Keratinocyte (primary cell): ENCODE data around the gene POLE4. TPM values are rescaled to one million over a fixed set of nuclear protein-coding genes. Genes with fewer than 3 reads are reported as not detected.

Experiments
- DNase-seq: peaks from one replicate; pipeline ENCODE4 v3.0.0-alpha.2; 2011; ENCODE audit warnings: low read depth, missing footprints, low spot score
- FAIRE-seq: peaks from 2 replicates; lab custom pipeline; 2011; peaks lifted over from hg19 to GRCh38; lab: Jason Lieb, UNC
- H2AFZ ChIP-seq: 2 replicates; pipeline ENCODE4 v1.6.0; 2012; ENCODE audit warnings: low read length, control low read depth, inconsistent platforms; ENCODE audit not compliant: control insufficient read depth
- H3K27ac ChIP-seq: 2 replicates; pipeline ENCODE4 v1.5.1; 2011; ENCODE audit warnings: low read length; ENCODE audit not compliant: control insufficient read depth, insufficient read depth
- H3K27me3 ChIP-seq: 3 replicates; pipeline ENCODE4 v1.6.0; 2011; ENCODE audit warnings: low read length; ENCODE audit not compliant: control insufficient read depth, insufficient read depth; ENCODE audit errors: extremely low read depth
- H3K36me3 ChIP-seq, 2 experiments: 2 replicates in 1 of 2; 3 replicates in 1 of 2; pipeline ENCODE4 v1.5.1; 2011; ENCODE audit warnings: low read length in 2 of 2, mild to moderate bottlenecking in 1 of 2; ENCODE audit not compliant: control insufficient read depth in 2 of 2, insufficient read depth in 2 of 2; ENCODE audit errors: extremely low read depth in 1 of 2
- H3K4me1 ChIP-seq: 3 replicates; pipeline ENCODE4 v1.5.1; 2011; ENCODE audit warnings: low read length; ENCODE audit not compliant: control insufficient read depth, insufficient read depth; ENCODE audit errors: extremely low read depth
- H3K4me2 ChIP-seq: 3 replicates; pipeline ENCODE4 v1.6.0; 2011; ENCODE audit warnings: low read depth, low read length; ENCODE audit not compliant: control insufficient read depth, insufficient read depth; ENCODE audit errors: extremely low read depth
- H3K4me3 ChIP-seq, 3 experiments: fragments of 200-600 bp in 1 of 3; sonication (generic) in 1 of 3; 2 replicates in 2 of 3; 3 replicates in 1 of 3; pipeline ENCODE4 v1.5.1; 2011 to 2016; ENCODE audit warnings: low read length in 3 of 3, mild to moderate bottlenecking in 3 of 3, control low read depth in 2 of 3, inconsistent platforms in 1 of 3, low read depth in 1 of 3, mixed read lengths in 1 of 3, mixed run types in 1 of 3, moderate library complexity in 1 of 3; ENCODE audit not compliant: control insufficient read depth in 2 of 3, insufficient read depth in 2 of 3; ENCODE audit errors: extremely low read depth in 1 of 3
- H3K79me2 ChIP-seq: 2 replicates; pipeline ENCODE4 v1.6.0; 2012; ENCODE audit warnings: low read length; ENCODE audit not compliant: control insufficient read depth, insufficient read depth
- H3K9ac ChIP-seq: 3 replicates; pipeline ENCODE4 v1.6.0; 2011; ENCODE audit warnings: low read length; ENCODE audit not compliant: control insufficient read depth, insufficient read depth; ENCODE audit errors: extremely low read depth
- H3K9me1 ChIP-seq: 3 replicates; pipeline ENCODE4 v1.6.0; 2011; ENCODE audit warnings: low read length; ENCODE audit not compliant: control insufficient read depth, insufficient read depth; ENCODE audit errors: extremely low read depth
- H3K9me3 ChIP-seq: 2 replicates; pipeline ENCODE4 v1.5.1; 2012; ENCODE audit warnings: low read depth, low read length; ENCODE audit not compliant: control insufficient read depth
- H4K20me1 ChIP-seq: 3 replicates; pipeline ENCODE4 v1.6.0; 2011; ENCODE audit warnings: low read length; ENCODE audit not compliant: control insufficient read depth, insufficient read depth; ENCODE audit errors: extremely low read depth
- EZH2 ChIP-seq: IDR thresholded peaks from one replicate; pipeline ENCODE4 v1.6.1; 2012; ENCODE audit warnings: inconsistent platforms, mild to moderate bottlenecking, low read length, moderate library complexity
- dilution Hi-C: fragments of 300-500 bp; cut with MboI; formaldehyde crosslinking; loops from one replicate; pipeline ENCODE4 v1.7.0; 2020; ENCODE audit warnings: low sequenced_read_pairs; ENCODE audit not compliant: extremely low pct_ligation_motif_present
- polyA plus RNA-seq, 5 experiments: library from polyadenylated mRNA; depleted of rRNA in 3 of 5; stranded (reverse) in 3 of 5; stranded (forward) in 1 of 5; unstranded in 1 of 5; fragments of >200 nt; gene quantifications; 1 replicate in 1 of 5; 2 replicates in 3 of 5; 3 replicates in 1 of 5; pipeline versions ENCODE4 v1.2.1 to v1.2.3, GENCODE V29; 2011 to 2012; ENCODE audit warnings: missing spikeins in 2 of 5, low read depth in 1 of 5, low replicate concordance in 1 of 5
- TF ChIP-seq, protein P1 (sequence below), 3 experiments: IDR thresholded peaks in 1 of 3; conservative IDR thresholded peaks in 1 of 3; optimal IDR thresholded peaks in 1 of 3; 2 replicates in 2 of 3; 3 replicates in 1 of 3; pipeline versions ENCODE3 to v1.5.1; 2011; ENCODE audit warnings: low read length in 3 of 3, mild to moderate bottlenecking in 3 of 3, moderate library complexity in 2 of 3, control low read depth in 1 of 3, inconsistent platforms in 1 of 3; ENCODE audit not compliant: insufficient read depth in 2 of 3; ENCODE audit errors: extremely low read depth in 1 of 3

Gene POLE4
- polyA plus RNA-seq, 1 donor (not counting 4 experiments of a cell fraction or from before 2014, with no cell fraction given), result 66.4 TPM

DNA sequence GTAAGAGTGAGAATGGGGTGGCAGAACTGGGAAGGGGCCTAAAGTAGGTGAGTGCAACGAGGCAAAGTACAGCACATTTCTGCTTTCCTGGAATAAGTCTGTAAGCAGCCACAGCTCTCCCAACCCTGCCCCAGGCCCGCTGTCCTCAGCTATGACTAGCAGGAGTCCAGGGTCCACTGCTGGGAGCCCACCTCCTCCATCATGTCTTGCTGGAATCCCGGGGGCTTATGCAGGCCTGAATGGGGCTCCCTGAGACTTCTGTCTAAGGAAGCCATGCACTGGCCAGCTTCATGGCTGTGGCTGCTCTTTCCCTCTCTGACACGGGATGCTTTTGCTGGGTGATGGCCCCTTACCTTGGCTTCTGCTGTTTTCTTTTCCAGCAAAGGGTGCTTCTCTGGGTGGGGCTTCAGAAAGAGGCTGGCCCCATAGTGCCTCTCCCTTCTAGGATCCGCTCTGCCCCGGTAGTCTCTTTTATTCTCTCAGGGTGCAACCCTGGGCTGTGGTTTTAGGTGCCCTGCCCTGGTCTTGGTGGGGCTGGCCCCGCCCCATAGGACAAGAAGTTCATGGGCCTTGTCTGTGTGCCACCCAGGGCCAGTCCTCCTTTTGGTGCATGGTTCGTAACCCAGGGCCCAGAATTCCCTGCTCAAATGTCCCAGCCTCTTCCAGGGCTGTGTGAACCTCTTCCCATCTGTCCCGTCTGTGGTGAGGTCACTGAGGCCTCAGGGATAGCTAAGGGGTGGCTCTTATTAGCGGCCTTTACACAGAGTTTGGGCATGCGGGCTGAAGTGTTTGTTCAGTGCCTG is 33.8 kb upstream of the POLE4 start:
- FAIRE-seq (no peak), DNase-seq (no peak)
- Histone ChIP-seq H3K4me3 (no peak overlapping the region), H3K9ac (no peak overlapping the region), H3K9me3 (no peaks in the 10 kb centered on the region), H2AFZ (no peak overlapping the region), H4K20me1 (no peaks in the 10 kb centered on the region), H3K27me3 (no peaks in the 10 kb centered on the region), H3K4me2 (no peak overlapping the region), H3K9me1 (no peaks in the 10 kb centered on the region), H3K4me1 (no peaks in the 10 kb centered on the region), H3K79me2 (no peaks in the 10 kb centered on the region), H3K36me3 (no peaks in the 10 kb centered on the region), H3K27ac (no peak overlapping the region)
- no peak for TF ChIP-seq EZH2
- TF ChIP-seq, protein P1, sequence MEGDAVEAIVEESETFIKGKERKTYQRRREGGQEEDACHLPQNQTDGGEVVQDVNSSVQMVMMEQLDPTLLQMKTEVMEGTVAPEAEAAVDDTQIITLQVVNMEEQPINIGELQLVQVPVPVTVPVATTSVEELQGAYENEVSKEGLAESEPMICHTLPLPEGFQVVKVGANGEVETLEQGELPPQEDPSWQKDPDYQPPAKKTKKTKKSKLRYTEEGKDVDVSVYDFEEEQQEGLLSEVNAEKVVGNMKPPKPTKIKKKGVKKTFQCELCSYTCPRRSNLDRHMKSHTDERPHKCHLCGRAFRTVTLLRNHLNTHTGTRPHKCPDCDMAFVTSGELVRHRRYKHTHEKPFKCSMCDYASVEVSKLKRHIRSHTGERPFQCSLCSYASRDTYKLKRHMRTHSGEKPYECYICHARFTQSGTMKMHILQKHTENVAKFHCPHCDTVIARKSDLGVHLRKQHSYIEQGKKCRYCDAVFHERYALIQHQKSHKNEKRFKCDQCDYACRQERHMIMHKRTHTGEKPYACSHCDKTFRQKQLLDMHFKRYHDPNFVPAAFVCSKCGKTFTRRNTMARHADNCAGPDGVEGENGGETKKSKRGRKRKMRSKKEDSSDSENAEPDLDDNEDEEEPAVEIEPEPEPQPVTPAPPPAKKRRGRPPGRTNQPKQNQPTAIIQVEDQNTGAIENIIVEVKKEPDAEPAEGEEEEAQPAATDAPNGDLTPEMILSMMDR (optimal IDR thresholded peaks at IDR 0.05 in 1 of 3, IDR thresholded peaks at IDR 0.05 in 1 of 3, conservative IDR thresholded peaks at IDR 0.05 in 1 of 3; ENCODE audit: extremely low read depth in 1 of 3, insufficient read depth in 2 of 3, low read length in 3 of 3), result no peak
- dilution Hi-C loops, result no loop called here

DNA sequence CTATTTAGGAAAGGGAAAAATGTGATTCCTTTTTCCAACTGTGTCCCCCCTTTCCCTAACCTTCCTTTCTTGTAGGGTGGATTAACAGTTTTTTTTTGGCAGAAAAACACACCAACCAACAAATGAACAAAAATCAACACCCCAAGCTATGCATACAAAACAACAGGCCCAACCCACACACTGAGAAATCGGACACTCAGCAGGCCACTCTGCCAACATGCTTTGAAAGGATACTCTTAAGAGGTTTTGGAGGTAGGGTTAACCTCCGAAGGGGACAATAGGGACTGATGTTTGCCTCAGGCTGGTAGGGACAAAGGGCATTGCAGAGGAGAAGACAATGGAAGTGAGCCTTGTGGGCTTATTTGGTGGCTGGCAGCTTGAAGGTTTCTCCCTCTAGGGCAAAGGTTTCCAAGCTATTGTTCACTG is 33.1 kb upstream of the POLE4 start:
- H3K27me3 ChIP-seq, result no peaks in the 10 kb centered on the region
- no peak overlapping the region for H3K27ac ChIP-seq
- no peak overlapping the region for H3K9ac ChIP-seq
- no peak overlapping the region for H3K4me3 ChIP-seq
- TF ChIP-seq, protein P1 (optimal IDR thresholded peaks at IDR 0.05 in 1 of 3, IDR thresholded peaks at IDR 0.05 in 1 of 3, conservative IDR thresholded peaks at IDR 0.05 in 1 of 3; ENCODE audit: extremely low read depth in 1 of 3, insufficient read depth in 2 of 3, low read length in 3 of 3), result no peak
- TF ChIP-seq EZH2, result no peak
- H3K79me2 ChIP-seq, result no peaks in the 10 kb centered on the region
- H3K9me3 ChIP-seq, result no peaks in the 10 kb centered on the region
- H3K4me2 ChIP-seq, result no peak overlapping the region
- FAIRE-seq, result no peak
- no peaks in the 10 kb centered on the region for H3K4me1 ChIP-seq
- H3K36me3 ChIP-seq, result no peaks in the 10 kb centered on the region
- H3K9me1 ChIP-seq, result no peaks in the 10 kb centered on the region
- H4K20me1 ChIP-seq, result no peaks in the 10 kb centered on the region
- no peak overlapping the region for H2AFZ ChIP-seq
- no peak for DNase-seq
- dilution Hi-C loops, result no loop called here
